ENCODE data around the gene TEKT1. TPM values are rescaled to one million over a fixed set of nuclear protein-coding genes. Genes with fewer than 3 reads are reported as not detected.

Gene TEKT1
- total and polyA plus RNA-seq, 9 of the 15 experiments (the other 6 are each of a cell fraction or from before 2014, with no cell fraction given), result 0.06 TPM; not detected in 8

DNA sequence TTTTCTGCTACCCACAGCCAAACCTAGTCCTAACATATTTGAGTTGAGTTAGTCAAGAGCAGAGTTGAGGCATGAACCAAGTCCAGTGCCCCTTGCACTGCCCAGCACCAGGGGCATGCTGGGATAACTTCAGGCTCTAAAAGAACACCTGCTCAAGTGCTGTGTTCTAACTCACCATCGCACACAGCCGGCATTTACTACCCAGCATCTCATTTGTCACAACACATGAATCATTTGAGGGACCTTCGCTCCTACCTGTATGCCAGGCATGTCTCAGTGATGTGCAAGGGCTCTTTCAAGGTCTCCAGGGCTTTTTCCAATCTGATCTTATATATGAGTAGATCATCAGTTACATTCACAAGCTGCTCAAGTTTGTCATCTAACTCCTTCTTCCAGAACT, 12.6 kb downstream of the TEKT1 start (continued):
- TF ChIP-seq, protein P1, sequence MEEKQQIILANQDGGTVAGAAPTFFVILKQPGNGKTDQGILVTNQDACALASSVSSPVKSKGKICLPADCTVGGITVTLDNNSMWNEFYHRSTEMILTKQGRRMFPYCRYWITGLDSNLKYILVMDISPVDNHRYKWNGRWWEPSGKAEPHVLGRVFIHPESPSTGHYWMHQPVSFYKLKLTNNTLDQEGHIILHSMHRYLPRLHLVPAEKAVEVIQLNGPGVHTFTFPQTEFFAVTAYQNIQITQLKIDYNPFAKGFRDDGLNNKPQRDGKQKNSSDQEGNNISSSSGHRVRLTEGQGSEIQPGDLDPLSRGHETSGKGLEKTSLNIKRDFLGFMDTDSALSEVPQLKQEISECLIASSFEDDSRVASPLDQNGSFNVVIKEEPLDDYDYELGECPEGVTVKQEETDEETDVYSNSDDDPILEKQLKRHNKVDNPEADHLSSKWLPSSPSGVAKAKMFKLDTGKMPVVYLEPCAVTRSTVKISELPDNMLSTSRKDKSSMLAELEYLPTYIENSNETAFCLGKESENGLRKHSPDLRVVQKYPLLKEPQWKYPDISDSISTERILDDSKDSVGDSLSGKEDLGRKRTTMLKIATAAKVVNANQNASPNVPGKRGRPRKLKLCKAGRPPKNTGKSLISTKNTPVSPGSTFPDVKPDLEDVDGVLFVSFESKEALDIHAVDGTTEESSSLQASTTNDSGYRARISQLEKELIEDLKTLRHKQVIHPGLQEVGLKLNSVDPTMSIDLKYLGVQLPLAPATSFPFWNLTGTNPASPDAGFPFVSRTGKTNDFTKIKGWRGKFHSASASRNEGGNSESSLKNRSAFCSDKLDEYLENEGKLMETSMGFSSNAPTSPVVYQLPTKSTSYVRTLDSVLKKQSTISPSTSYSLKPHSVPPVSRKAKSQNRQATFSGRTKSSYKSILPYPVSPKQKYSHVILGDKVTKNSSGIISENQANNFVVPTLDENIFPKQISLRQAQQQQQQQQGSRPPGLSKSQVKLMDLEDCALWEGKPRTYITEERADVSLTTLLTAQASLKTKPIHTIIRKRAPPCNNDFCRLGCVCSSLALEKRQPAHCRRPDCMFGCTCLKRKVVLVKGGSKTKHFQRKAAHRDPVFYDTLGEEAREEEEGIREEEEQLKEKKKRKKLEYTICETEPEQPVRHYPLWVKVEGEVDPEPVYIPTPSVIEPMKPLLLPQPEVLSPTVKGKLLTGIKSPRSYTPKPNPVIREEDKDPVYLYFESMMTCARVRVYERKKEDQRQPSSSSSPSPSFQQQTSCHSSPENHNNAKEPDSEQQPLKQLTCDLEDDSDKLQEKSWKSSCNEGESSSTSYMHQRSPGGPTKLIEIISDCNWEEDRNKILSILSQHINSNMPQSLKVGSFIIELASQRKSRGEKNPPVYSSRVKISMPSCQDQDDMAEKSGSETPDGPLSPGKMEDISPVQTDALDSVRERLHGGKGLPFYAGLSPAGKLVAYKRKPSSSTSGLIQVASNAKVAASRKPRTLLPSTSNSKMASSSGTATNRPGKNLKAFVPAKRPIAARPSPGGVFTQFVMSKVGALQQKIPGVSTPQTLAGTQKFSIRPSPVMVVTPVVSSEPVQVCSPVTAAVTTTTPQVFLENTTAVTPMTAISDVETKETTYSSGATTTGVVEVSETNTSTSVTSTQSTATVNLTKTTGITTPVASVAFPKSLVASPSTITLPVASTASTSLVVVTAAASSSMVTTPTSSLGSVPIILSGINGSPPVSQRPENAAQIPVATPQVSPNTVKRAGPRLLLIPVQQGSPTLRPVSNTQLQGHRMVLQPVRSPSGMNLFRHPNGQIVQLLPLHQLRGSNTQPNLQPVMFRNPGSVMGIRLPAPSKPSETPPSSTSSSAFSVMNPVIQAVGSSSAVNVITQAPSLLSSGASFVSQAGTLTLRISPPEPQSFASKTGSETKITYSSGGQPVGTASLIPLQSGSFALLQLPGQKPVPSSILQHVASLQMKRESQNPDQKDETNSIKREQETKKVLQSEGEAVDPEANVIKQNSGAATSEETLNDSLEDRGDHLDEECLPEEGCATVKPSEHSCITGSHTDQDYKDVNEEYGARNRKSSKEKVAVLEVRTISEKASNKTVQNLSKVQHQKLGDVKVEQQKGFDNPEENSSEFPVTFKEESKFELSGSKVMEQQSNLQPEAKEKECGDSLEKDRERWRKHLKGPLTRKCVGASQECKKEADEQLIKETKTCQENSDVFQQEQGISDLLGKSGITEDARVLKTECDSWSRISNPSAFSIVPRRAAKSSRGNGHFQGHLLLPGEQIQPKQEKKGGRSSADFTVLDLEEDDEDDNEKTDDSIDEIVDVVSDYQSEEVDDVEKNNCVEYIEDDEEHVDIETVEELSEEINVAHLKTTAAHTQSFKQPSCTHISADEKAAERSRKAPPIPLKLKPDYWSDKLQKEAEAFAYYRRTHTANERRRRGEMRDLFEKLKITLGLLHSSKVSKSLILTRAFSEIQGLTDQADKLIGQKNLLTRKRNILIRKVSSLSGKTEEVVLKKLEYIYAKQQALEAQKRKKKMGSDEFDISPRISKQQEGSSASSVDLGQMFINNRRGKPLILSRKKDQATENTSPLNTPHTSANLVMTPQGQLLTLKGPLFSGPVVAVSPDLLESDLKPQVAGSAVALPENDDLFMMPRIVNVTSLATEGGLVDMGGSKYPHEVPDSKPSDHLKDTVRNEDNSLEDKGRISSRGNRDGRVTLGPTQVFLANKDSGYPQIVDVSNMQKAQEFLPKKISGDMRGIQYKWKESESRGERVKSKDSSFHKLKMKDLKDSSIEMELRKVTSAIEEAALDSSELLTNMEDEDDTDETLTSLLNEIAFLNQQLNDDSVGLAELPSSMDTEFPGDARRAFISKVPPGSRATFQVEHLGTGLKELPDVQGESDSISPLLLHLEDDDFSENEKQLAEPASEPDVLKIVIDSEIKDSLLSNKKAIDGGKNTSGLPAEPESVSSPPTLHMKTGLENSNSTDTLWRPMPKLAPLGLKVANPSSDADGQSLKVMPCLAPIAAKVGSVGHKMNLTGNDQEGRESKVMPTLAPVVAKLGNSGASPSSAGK (IDR thresholded peaks at IDR 0.05), result no peak
- TF ChIP-seq TCF7 (IDR thresholded peaks at IDR 0.05; ENCODE audit: borderline replicate concordance) (no peak), ZNF444 (CRISPR knock-in tag; IDR thresholded peaks at IDR 0.05) (no peak), FOS (IDR thresholded peaks at IDR 0.05; ENCODE audit: extremely low read depth, insufficient read length) (no peak), RBM15 (IDR thresholded peaks at IDR 0.05; ENCODE audit: insufficient read depth, low read length) (no peak)
- TF ChIP-seq, protein P2, sequence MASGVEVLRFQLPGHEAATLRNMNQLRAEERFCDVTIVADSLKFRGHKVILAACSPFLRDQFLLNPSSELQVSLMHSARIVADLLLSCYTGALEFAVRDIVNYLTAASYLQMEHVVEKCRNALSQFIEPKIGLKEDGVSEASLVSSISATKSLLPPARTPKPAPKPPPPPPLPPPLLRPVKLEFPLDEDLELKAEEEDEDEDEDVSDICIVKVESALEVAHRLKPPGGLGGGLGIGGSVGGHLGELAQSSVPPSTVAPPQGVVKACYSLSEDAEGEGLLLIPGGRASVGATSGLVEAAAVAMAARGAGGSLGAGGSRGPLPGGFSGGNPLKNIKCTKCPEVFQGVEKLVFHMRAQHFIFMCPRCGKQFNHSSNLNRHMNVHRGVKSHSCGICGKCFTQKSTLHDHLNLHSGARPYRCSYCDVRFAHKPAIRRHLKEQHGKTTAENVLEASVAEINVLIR (CRISPR knock-in tag; IDR thresholded peaks at IDR 0.05), result no peak
